Measurements from ENCODE around the gene MBTPS1.

DNA sequence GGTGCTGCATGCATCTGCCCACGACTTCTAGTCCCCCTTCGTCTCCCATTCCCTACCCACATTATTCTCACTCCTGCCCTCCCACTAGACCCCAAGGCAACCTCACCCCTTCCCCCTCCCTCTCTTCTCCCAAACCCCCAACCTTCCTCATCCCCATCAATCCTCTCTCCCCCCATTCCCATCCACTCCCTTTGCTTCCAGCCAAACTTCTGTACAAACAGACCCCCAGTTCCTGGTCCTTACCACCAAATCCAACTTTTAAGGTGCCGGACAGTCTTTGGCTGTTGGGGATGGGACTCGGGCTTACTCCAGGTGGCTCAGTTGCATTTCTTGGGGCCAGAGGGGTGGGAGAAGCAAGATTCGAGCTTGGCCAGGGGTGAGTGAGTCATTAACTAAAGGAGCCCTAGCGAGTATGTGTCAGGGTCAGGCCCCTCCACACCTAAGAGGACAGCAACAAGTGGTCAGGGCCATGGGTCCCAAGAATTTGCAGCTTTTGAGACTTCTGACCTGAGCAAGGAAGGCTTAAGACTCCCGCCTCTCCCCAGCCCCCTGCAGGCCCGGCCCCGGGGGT is 74.3 kb downstream of the MBTPS1 start, which contains the start of gene SLC38A8:
- TF ChIP-seq, protein P1, sequence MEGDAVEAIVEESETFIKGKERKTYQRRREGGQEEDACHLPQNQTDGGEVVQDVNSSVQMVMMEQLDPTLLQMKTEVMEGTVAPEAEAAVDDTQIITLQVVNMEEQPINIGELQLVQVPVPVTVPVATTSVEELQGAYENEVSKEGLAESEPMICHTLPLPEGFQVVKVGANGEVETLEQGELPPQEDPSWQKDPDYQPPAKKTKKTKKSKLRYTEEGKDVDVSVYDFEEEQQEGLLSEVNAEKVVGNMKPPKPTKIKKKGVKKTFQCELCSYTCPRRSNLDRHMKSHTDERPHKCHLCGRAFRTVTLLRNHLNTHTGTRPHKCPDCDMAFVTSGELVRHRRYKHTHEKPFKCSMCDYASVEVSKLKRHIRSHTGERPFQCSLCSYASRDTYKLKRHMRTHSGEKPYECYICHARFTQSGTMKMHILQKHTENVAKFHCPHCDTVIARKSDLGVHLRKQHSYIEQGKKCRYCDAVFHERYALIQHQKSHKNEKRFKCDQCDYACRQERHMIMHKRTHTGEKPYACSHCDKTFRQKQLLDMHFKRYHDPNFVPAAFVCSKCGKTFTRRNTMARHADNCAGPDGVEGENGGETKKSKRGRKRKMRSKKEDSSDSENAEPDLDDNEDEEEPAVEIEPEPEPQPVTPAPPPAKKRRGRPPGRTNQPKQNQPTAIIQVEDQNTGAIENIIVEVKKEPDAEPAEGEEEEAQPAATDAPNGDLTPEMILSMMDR (IDR thresholded peaks at IDR 0.05), result no peak
- TF ChIP-seq POLR2A (IDR thresholded peaks at IDR 0.05) (no peak), EP300 (IDR thresholded peaks at IDR 0.05) (no peak)

Measured in ovary (tissue), 3 donors.